HG03354 (cell line): Measurements from ENCODE around the gene CHD2.

Experiments
- ATAC-seq: cut with Tn5 transposase; IDR thresholded peaks from one replicate; pipeline ENCODE4 v1.9.1; 2021; ENCODE audit warnings: mild to moderate bottlenecking; ENCODE audit not compliant: unreplicated experiment, poor library complexity, severe bottlenecking

Gene CHD2

GRCh38 chr15:92924216-92924615, 24.1 kb downstream of the CHD2 start:
- no peak for ATAC-seq

GRCh38 chr15:92925454-92925853, 25.3 kb downstream of the CHD2 start:
- no peak for ATAC-seq

- no peak for ATAC-seq
Measured at GRCh38 chr15:92928225-92928750, 28.2 kb downstream of the CHD2 start.

GRCh38 chr15:92929002-92929401, 28.9 kb downstream of the CHD2 start:
- ATAC-seq: no peak

DNA sequence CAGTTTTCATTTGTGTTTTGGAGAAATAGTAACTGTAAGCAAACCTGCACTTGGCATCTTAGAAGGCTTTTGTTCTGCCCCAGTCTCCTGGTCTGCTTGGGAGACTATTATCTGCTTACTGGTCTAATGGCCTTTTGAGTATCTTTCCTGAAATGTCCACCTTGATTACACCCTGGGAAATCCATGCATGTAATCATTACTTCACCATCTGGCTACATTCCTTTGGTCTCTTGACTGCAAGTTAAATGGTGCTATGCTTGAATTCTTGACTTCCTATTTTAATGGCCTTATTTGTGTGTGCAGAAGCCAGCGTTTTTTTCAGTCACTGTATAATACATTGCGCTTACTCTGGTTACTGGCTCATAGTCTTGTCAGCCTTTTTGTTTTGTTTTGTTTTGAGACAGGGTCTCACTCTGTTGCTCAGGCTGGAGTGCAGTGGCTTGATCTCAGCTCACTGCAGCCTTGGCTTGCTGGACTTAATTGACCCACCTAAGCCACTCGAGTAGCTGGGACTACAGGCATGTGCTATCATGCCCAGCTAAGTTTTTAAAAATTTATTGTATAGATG, 30.0 kb downstream of the CHD2 start:
- ATAC-seq: no peak

GRCh38 chr15:92930776-92931175, 30.7 kb downstream of the CHD2 start:
- ATAC-seq: no peak

DNA sequence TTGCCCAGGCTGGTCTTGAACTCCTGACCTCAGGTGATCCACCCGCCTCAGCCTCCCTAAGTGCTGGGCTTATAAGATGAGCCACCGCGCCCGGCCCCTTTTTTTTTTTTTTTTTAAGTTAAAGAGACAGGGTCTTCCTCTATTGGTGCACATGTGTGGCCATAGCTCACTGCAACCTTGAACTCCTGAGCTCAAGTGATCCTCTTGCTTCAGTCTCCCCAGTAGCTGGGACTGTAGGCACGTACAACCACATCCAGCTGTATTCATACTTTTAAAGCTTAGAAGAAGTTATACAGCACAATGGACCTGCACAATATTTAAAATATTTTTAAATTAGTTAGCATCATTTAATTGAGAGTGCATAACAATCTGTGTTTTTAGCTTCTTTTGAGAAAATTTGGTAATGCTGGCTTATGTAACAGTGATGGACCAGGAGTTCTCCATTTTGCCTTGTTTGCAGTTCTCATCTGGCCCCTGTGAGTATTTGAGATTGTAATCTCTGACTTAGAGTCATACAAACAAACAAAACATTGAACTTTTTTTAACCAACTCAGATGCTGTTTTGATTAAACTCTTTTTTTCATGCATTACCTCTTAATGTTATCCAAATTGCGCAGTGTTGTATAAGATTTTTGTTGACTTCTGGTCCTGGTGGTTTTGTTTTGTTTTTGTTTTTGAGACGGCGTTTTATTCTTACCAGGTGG, 33.0 kb downstream of the CHD2 start:
- ATAC-seq: no peak

DNA sequence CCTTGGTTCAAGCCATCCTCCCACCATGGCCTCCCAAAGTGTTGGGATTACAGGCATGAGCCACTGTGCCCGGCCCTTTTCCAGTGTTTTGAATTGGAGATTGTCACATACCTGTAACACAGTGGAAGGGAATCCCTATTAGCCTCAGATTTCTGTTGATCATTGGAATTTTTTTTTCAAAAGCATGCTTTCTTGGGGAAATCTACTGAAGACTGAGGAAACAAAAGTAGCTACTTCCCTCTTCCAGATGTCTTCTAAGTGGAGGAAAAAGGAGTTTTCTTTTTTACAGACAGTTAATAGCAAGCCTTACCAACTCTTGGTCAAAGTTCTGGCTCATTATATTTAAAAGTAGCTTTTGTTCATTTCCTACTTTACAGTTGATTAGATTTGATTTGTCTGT, 33.7 kb downstream of the CHD2 start:
- no peak for ATAC-seq

GRCh38 chr15:92934716-92935115, 34.6 kb downstream of the CHD2 start:
- ATAC-seq: no peak

DNA sequence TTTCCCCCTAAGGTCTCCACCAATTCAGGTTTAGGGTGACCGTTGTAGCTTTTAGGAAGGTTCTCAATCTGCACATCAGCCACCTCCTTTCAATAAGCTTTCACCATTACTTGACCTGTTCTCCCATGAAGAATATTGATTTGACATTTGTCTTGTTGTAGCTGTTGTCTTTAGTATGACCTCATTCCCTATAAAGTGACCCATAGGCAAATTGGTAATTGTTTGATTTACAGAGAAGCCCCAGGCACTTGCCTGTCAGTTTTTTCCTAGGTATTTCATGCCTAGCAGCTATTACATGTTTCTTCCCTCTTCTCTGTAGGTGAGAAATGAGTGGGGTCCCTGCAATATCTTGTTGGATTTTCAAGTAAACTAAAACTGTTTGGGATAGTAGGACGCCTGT, 36.0 kb downstream of the CHD2 start:
- ATAC-seq: no peak

DNA sequence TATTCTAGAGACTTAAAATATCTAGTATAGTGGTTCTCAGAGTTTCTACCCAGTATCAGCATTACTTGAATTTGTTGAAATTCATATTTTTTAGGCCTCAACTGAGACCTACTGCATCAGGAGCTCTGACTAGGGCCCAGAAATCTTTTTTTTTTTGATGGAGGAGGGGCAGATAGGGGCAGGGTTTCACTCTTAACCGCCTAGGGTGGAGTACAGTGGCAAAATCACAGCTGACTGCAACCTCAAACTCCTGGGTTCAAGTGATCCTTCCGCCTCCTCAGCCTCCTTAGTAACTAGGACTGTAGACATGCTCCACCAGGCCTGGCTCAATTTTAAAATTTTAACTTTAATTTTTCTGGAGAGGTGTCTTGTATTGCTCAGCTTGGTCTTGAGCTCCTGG, 36.6 kb downstream of the CHD2 start:
- ATAC-seq: no peak

GRCh38 chr15:92937901-92938300, 37.8 kb downstream of the CHD2 start:
- ATAC-seq: no peak

DNA sequence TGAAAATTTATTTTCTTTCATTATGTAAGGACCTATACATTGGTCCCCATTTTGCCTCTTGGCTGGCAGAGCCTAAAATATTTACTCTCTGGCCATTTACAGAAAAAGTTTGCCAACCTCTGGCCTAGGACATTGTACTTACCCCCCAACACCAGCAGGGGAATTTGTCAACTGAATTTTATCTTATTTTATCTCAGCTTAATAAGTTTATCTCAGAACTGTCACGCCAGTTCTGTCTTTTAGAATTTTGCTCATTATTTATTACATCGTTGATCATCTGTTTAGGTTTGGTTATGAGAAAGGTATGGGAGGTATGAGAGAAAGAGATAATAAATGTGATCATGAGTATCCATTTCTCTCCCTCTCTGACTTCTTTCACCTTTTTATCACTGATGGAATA, 38.3 kb downstream of the CHD2 start:
- no peak for ATAC-seq

GRCh38 chr15:92941668-92942067, 41.5 kb downstream of the CHD2 start:
- ATAC-seq: no peak

- ATAC-seq: no peak
Measured at GRCh38 chr15:92942706-92943105, 42.6 kb downstream of the CHD2 start.

DNA sequence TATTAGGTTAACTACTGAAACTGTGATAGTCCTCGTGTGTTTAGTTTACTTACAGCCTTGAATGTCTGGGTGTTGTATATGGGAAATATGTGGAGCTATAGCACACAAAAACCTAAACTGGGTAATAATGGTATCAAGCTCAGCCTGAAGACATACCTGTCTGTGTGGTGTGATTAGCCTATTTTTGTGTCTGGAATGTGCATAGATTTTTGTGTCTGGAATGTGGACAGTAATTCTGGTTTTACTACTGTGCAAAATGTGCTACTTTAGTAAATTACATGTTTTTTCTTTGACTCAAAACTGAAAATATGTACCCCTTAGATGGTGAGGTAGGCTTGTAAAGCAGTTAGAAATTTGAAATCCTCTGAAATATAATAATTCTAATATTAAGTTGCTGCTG, 43.5 kb downstream of the CHD2 start:
- no peak for ATAC-seq

- no peak for ATAC-seq
Measured at GRCh38 chr15:92944946-92945521, 44.9 kb downstream of the CHD2 start.

DNA sequence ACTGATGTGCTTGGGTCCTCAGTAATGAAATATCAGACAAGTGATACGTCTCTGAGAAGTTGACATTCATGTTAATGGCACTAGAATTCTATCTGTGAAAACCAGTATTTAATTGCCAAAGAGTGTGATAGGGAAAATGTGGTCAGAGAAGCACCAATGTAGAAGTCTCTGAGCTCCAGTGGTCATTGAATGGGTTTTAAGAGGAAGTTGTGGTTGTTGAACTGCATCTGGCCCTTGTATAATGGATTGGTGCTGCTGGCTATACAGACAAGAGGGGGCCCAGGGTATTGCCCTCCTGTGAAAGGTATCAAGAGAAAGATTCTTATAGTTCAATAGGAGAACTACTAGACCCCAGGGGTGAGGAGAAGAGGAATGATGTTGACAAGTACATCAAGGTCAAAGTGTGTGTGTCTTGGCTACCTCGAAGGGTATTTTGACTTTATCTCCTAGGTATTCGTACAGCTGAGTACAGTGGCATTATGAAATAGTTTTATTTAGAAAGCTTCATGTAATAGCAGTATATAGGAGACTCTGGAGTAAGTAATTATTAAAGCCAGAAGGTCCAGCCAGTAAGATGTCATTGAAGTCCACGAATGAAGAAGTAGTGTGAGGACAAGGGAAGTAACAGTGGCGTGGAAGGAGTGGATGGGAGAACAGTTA, 47.1 kb downstream of the CHD2 start:
- ATAC-seq: no peak

GRCh38 chr15:92949604-92950249, 49.6 kb downstream of the CHD2 start:
- ATAC-seq: no peak

DNA sequence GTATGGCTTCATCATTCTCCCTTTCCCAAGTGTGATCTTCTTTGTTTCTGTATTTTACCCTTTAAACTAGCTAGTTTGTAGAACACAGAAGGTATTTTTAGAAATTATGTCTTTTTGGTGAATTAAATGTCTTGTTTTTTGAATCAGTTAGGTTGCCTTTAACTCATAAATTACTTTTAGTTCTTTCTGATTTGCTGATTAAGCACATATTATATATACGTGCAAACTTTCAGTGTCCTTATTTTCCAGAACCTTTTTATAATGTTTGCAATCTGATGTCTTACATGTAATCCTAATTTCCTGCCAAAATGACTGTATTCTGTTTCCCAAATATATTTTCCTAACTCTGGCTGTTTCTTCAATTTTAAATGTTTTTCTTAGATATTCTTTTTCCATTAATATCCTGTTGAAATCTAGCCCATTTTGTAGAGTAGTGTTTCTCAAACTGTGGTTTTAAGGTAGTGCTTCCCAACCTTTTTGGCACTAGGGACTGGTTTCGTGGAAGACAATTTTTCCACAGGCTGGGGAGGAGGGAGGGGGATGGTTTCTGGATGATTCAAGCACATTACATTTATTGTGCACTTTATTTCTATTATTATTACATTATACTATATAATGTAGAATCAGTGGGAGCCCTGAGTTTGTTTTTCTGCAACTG, 51.8 kb downstream of the CHD2 start:
- no peak for ATAC-seq
